HepG2 (cell line): Measurements from ENCODE around the gene MGA. TPM values are rescaled to one million over a fixed set of nuclear protein-coding genes. Genes with fewer than 3 reads are reported as not detected.

Source experiments
- ATF1 ChIP-seq: IDR thresholded peaks from 2 replicates; pipeline ENCODE4 v1.6.1; 2016; ENCODE audit warnings: mild to moderate bottlenecking, control low read depth
- ATF7 ChIP-seq, 2 experiments: fragments of 450-650 bp in 1 of 2; sonication (generic) in 1 of 2; formaldehyde crosslinking in 1 of 2; IDR thresholded peaks; 2 replicates each; pipeline versions ENCODE4 v1.4.0 to v1.6.1; 2016 to 2020; ENCODE audit warnings: antibody characterized with exemption in 1 of 2, mild to moderate bottlenecking in 1 of 2, missing genetic modification reagents in 1 of 2
- CEBPB ChIP-seq: IDR thresholded peaks from 2 replicates; pipeline ENCODE4 v1.6.1; 2011; ENCODE audit warnings: low read depth, low read length, improper control_type of control experiment, borderline replicate concordance
- CEBPG ChIP-seq: IDR thresholded peaks from 2 replicates; pipeline ENCODE4 v1.6.1; 2016
- CHD4 ChIP-seq: fragments of 200-600 bp; sonication (generic); IDR thresholded peaks from 2 replicates; pipeline ENCODE4 v1.7.0; 2017; ENCODE audit warnings: mild to moderate bottlenecking, low read length, borderline replicate concordance
- CREB1 ChIP-seq, 2 experiments: fragments of 450-650 bp in 1 of 2; IDR thresholded peaks; 2 replicates each; pipeline ENCODE4 v1.6.1; 2016 to 2017; ENCODE audit warnings: control low read depth in 1 of 2, mild to moderate bottlenecking in 1 of 2, missing compliant biosample characterization in 1 of 2, missing genetic modification characterization in 1 of 2
- EP300 ChIP-seq, 3 experiments: sonication (generic) in 1 of 3; formaldehyde crosslinking in 1 of 3; IDR thresholded peaks; 2 replicates each; pipeline versions ENCODE4 v1.5.1 to v1.6.1; 2011 to 2020; ENCODE audit warnings: low read depth in 2 of 3, low read length in 2 of 3, borderline replicate concordance in 1 of 3, improper control_type of control experiment in 1 of 3, mild to moderate bottlenecking in 1 of 3, missing genetic modification reagents in 1 of 3, moderate library complexity in 1 of 3
- ESRRA ChIP-seq: sonication (generic); formaldehyde crosslinking; IDR thresholded peaks from 2 replicates; pipeline ENCODE4 v1.5.1; 2020; ENCODE audit warnings: mild to moderate bottlenecking, low read depth, missing genetic modification reagents
- KDM1A ChIP-seq: IDR thresholded peaks from 2 replicates; pipeline ENCODE4 v1.6.1; 2016; ENCODE audit warnings: missing compliant biosample characterization
- RXRB ChIP-seq: IDR thresholded peaks from 2 replicates; pipeline ENCODE4 v1.6.1; 2016; ENCODE audit warnings: borderline replicate concordance, missing genetic modification reagents, missing compliant biosample characterization
- SOX13 ChIP-seq, 3 experiments: fragments of 450-650 bp in 1 of 3; sonication (generic) in 1 of 3; formaldehyde crosslinking in 1 of 3; IDR thresholded peaks in 2 of 3; conservative IDR thresholded peaks in 1 of 3; 2 replicates each; pipeline versions ENCODE4 v1.5.0 to v1.6.1; 2016 to 2020; ENCODE audit warnings: antibody characterized with exemption in 1 of 3, mild to moderate bottlenecking in 1 of 3, missing compliant biosample characterization in 1 of 3, missing genetic modification reagents in 1 of 3, moderate library complexity in 1 of 3
- SOX5 ChIP-seq: IDR thresholded peaks from 2 replicates; pipeline ENCODE4 v1.6.1; 2016; ENCODE audit warnings: borderline replicate concordance
- SP2 ChIP-seq: sonication (generic); formaldehyde crosslinking; IDR thresholded peaks from 2 replicates; pipeline ENCODE4 v1.5.1; 2020; ENCODE audit warnings: mild to moderate bottlenecking, missing genetic modification reagents
- SRSF1 ChIP-seq: fragments of 200-400 bp; formaldehyde crosslinking; optimal IDR thresholded peaks from 2 replicates; pipeline ENCODE3; 2017; ENCODE audit warnings: mild to moderate bottlenecking, low read depth, low read length, moderate library complexity
- ZNF431 ChIP-seq: sonication (generic); formaldehyde crosslinking; IDR thresholded peaks from 2 replicates; pipeline ENCODE4 v1.9.0; 2022; ENCODE audit warnings: missing genetic modification reagents, low read depth, mild to moderate bottlenecking, borderline replicate concordance
- ZNF530 ChIP-seq: sonication (generic); formaldehyde crosslinking; IDR thresholded peaks from 2 replicates; pipeline ENCODE4 v1.5.0; 2020; ENCODE audit warnings: low read depth, mild to moderate bottlenecking, missing genetic modification reagents
- ZNF768 ChIP-seq: sonication (generic); formaldehyde crosslinking; IDR thresholded peaks from 2 replicates; pipeline ENCODE4 v1.4.0; 2020; ENCODE audit warnings: missing genetic modification reagents
- polyA plus RNA-seq, 8 experiments: library from polyadenylated mRNA; depleted of rRNA in 3 of 8; stranded (reverse) in 7 of 8; unstranded in 1 of 8; fragments of >200 nt; fragmentation: Illumina TruSeq in 4 of 8; extraction: Trizol in 4 of 8; gene quantifications; 2 replicates each; pipeline versions ENCODE4 v1.2.1 to v1.2.3, GENCODE V29; 2011 to 2016; ENCODE audit warnings: low read depth in 4 of 8, missing spikeins in 1 of 8, mixed read lengths in 1 of 8; ENCODE audit not compliant: insufficient read depth in 1 of 8
- total RNA-seq, 5 experiments: library from RNA; depleted of rRNA; stranded (reverse); fragments of >200 nt; fragmentation: Illumina TruSeq; extraction: Trizol; gene quantifications; 2 replicates each; pipeline ENCODE4 v1.2.3, GENCODE V29; 2016; ENCODE audit warnings: low read depth in 1 of 5
- TF ChIP-seq, protein P1 (sequence below): IDR thresholded peaks from 2 replicates; pipeline ENCODE4 v1.6.1; 2016; ENCODE audit warnings: mild to moderate bottlenecking
- TF ChIP-seq, protein P2 (sequence below), 2 experiments: fragments of 450-650 bp in 1 of 2; sonication (generic) in 1 of 2; formaldehyde crosslinking; IDR thresholded peaks; 2 replicates each; pipeline versions ENCODE4 v1.5.0 to v1.8.0; 2020 to 2022; ENCODE audit warnings: mild to moderate bottlenecking in 1 of 2, missing genetic modification reagents in 1 of 2

MGA gene
- total and polyA plus RNA-seq, 2 of the 13 experiments (the other 11 are each of a cell fraction or from before 2014, with no cell fraction given): 5.3 to 59.0 TPM

DNA sequence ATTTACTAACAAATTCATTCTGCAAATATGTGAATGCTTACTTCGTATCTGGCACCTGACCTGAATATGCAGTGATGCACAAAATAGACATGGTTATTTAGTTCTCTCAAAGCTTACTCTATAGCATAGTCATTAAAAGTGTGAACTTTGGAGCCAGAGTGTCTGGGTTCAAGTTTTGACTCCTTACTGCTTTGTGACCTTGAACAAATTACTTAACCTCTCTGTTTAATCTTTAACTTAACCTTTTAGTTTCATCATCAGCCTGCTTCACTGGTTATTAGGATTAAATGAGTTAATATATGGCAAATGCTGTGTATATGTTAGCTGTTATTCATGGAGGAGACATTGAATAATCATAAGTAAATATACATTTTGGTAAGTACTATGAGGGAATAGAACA, 12.1 kb upstream of the MGA start (continued):
- no peak for TF ChIP-seq SRSF1
- no peak for TF ChIP-seq ATF7 (IDR thresholded peaks at IDR 0.05)
- TF ChIP-seq ATF7 (CRISPR knock-in tag; IDR thresholded peaks at IDR 0.05): no peak
- TF ChIP-seq ATF1 (CRISPR knock-in tag): no peak
- peak; percentile 14; the same call in 1 of the 2 replicates for TF ChIP-seq RXRB (CRISPR knock-in tag)
- TF ChIP-seq, protein P1, sequence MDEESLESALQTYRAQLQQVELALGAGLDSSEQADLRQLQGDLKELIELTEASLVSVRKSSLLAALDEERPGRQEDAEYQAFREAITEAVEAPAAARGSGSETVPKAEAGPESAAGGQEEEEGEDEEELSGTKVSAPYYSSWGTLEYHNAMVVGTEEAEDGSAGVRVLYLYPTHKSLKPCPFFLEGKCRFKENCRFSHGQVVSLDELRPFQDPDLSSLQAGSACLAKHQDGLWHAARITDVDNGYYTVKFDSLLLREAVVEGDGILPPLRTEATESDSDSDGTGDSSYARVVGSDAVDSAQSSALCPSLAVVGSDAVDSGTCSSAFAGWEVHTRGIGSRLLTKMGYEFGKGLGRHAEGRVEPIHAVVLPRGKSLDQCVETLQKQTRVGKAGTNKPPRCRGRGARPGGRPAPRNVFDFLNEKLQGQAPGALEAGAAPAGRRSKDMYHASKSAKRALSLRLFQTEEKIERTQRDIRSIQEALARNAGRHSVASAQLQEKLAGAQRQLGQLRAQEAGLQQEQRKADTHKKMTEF: 0 out of 2 replicates have a peak, but pooled peaks have one; percentile 24
- TF ChIP-seq ZNF768 (CRISPR knock-in tag): peak; percentile 42; the same call in 1 of the 2 replicates
- TF ChIP-seq ZNF431 (CRISPR knock-in tag): no peak
- peak; percentile 80; the same call in 1 of the 2 replicates for TF ChIP-seq KDM1A (CRISPR knock-in tag)
- peak; percentile 64; the same call in 1 of the 2 replicates for TF ChIP-seq CHD4
- no peak for TF ChIP-seq ZNF530 (CRISPR knock-in tag)
- TF ChIP-seq SOX13 (IDR thresholded peaks at IDR 0.05): no peak
- peak in 1 of 2 experiments; percentile 30; a peak in 1 of 4 replicates for TF ChIP-seq SOX13 (CRISPR knock-in tag; conservative IDR thresholded peaks at IDR 0.05 in 1 of 2, IDR thresholded peaks at IDR 0.05 in 1 of 2)
- TF ChIP-seq, protein P2, sequence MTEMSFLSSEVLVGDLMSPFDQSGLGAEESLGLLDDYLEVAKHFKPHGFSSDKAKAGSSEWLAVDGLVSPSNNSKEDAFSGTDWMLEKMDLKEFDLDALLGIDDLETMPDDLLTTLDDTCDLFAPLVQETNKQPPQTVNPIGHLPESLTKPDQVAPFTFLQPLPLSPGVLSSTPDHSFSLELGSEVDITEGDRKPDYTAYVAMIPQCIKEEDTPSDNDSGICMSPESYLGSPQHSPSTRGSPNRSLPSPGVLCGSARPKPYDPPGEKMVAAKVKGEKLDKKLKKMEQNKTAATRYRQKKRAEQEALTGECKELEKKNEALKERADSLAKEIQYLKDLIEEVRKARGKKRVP (CRISPR knock-in tag; IDR thresholded peaks at IDR 0.05): 0 out of 4 replicates have a peak, but pooled peaks of 1 of the 2 experiments have one; percentile 58
- TF ChIP-seq CREB1 (IDR thresholded peaks at IDR 0.05): no peak
- peak; percentile 40; the same call in 1 of the 2 replicates for TF ChIP-seq CREB1 (CRISPR knock-in tag; IDR thresholded peaks at IDR 0.05)
- TF ChIP-seq SP2: no peak
- peak; percentile 87 for TF ChIP-seq ESRRA (CRISPR knock-in tag)
- peak; percentile 63 for TF ChIP-seq CEBPG (CRISPR knock-in tag)
- peak in 1 of 2 experiments; percentile 38; a peak in 2 of 4 replicates for TF ChIP-seq EP300 (IDR thresholded peaks at IDR 0.05; ENCODE audit: low read depth in 2 of 2, low read length in 2 of 2)
- TF ChIP-seq EP300 (CRISPR knock-in tag; IDR thresholded peaks at IDR 0.05; ENCODE audit: borderline replicate concordance): no peak
- peak; percentile 43; the same call in 1 of the 2 replicates for TF ChIP-seq SOX5 (CRISPR knock-in tag)
- peak; percentile 52; the same call in 1 of the 2 replicates for TF ChIP-seq CEBPB
